ENCODE measurements around the gene SMARCA5. TPM values are rescaled to one million over a fixed set of nuclear protein-coding genes. Genes with fewer than 3 reads are reported as not detected.

The SMARCA5 gene
- total and polyA plus RNA-seq, 4 donors: 6.8 to 34.7 (median 12.6) TPM

DNA sequence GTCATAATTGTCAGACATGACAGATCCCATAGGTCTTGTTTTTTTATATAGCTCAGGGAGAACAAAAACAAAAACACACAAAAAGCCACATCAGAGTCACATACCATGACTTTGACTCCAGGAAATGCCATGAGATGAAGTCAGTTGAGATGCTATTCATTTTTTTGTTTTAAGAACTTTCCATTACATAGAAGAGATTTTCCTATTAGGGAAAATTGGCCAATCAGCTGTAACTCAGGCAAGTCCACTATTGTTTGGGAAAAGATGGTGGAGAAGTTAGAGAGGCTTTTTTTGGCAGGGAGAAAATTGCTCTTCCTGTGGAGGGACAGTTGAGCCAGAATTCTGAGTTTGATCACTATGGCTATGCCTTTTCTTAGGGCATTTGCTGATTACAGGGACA, 72.6 kb downstream of the SMARCA5 start:
- Histone ChIP-seq H3K4me1 (ENCODE audit: control insufficient read depth in 4 of 4, insufficient read depth in 4 of 4, low read length in 3 of 4) (no peaks in the 10 kb centered on the region), H3K36me3 (ENCODE audit: control insufficient read depth in 4 of 4, insufficient read depth in 3 of 4, low read depth in 1 of 4, low read length in 3 of 4) (no peaks in the 10 kb centered on the region)
- TF ChIP-seq HNF4G (IDR thresholded peaks at IDR 0.05): no peak
- TF ChIP-seq RAD21 (IDR thresholded peaks at IDR 0.05): no peak
- TF ChIP-seq FOXA1 (IDR thresholded peaks at IDR 0.05): no peak
- TF ChIP-seq ZBTB33 (IDR thresholded peaks at IDR 0.05): no peak
- no peak for TF ChIP-seq SP1 (IDR thresholded peaks at IDR 0.05)
- TF ChIP-seq HNF4A (conservative IDR thresholded peaks at IDR 0.05): no peak
- no peak for TF ChIP-seq FOXA2 (IDR thresholded peaks at IDR 0.05)
- TF ChIP-seq JUND (IDR thresholded peaks at IDR 0.05): no peak
- TF ChIP-seq, protein P1, sequence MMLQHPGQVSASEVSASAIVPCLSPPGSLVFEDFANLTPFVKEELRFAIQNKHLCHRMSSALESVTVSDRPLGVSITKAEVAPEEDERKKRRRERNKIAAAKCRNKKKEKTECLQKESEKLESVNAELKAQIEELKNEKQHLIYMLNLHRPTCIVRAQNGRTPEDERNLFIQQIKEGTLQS (IDR thresholded peaks at IDR 0.05): no peak
- TF ChIP-seq, protein P2, sequence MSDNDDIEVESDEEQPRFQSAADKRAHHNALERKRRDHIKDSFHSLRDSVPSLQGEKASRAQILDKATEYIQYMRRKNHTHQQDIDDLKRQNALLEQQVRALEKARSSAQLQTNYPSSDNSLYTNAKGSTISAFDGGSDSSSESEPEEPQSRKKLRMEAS (IDR thresholded peaks at IDR 0.05): no peak
- no peak for TF ChIP-seq RXRA (IDR thresholded peaks at IDR 0.05)
- TF ChIP-seq EGR1 (IDR thresholded peaks at IDR 0.05; ENCODE audit: low read depth in 2 of 2): no peak
- no peak for TF ChIP-seq CTCF (IDR thresholded peaks at IDR 0.05; ENCODE audit: low read depth, low read length, missing input control)
- no peak for TF ChIP-seq YY1 (IDR thresholded peaks at IDR 0.05)
- no peak for TF ChIP-seq NR2F2 (IDR thresholded peaks at IDR 0.05)

GRCh38 chr4:143587703-143588102, 74.2 kb downstream of the SMARCA5 start:
- Histone ChIP-seq H3K4me3 (ENCODE audit: low read depth in 1 of 3, low read length in 3 of 3) (no peak overlapping the region), H3K27me3 (ENCODE audit: control insufficient read depth in 4 of 4, insufficient read depth in 4 of 4, low read length in 3 of 4) (no peaks in the 10 kb centered on the region), H3K36me3 (ENCODE audit: control insufficient read depth in 4 of 4, insufficient read depth in 3 of 4, low read depth in 1 of 4, low read length in 3 of 4) (no peaks in the 10 kb centered on the region), H3K9me3 (ENCODE audit: control insufficient read depth in 4 of 4, low read length in 3 of 4) (peaks cover 0 to 2% (median 0%) of the 10 kb centered on the region in 4 donors), H3K27ac (ENCODE audit: low read depth in 1 of 2, low read length in 2 of 2) (no peak overlapping the region), H3K4me1 (ENCODE audit: control insufficient read depth in 4 of 4, insufficient read depth in 4 of 4, low read length in 3 of 4) (no peaks in the 10 kb centered on the region), H3K9ac (ENCODE audit: low read depth in 1 of 2, low read length in 2 of 2) (no peak overlapping the region)
- no peak for TF ChIP-seq FOXA2 (IDR thresholded peaks at IDR 0.05)
- TF ChIP-seq RAD21 (IDR thresholded peaks at IDR 0.05): peak in 1 of 2 donors; percentile 32
- TF ChIP-seq, protein P3, sequence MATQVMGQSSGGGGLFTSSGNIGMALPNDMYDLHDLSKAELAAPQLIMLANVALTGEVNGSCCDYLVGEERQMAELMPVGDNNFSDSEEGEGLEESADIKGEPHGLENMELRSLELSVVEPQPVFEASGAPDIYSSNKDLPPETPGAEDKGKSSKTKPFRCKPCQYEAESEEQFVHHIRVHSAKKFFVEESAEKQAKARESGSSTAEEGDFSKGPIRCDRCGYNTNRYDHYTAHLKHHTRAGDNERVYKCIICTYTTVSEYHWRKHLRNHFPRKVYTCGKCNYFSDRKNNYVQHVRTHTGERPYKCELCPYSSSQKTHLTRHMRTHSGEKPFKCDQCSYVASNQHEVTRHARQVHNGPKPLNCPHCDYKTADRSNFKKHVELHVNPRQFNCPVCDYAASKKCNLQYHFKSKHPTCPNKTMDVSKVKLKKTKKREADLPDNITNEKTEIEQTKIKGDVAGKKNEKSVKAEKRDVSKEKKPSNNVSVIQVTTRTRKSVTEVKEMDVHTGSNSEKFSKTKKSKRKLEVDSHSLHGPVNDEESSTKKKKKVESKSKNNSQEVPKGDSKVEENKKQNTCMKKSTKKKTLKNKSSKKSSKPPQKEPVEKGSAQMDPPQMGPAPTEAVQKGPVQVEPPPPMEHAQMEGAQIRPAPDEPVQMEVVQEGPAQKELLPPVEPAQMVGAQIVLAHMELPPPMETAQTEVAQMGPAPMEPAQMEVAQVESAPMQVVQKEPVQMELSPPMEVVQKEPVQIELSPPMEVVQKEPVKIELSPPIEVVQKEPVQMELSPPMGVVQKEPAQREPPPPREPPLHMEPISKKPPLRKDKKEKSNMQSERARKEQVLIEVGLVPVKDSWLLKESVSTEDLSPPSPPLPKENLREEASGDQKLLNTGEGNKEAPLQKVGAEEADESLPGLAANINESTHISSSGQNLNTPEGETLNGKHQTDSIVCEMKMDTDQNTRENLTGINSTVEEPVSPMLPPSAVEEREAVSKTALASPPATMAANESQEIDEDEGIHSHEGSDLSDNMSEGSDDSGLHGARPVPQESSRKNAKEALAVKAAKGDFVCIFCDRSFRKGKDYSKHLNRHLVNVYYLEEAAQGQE (IDR thresholded peaks at IDR 0.05): no peak
- TF ChIP-seq HNF4G (IDR thresholded peaks at IDR 0.05): no peak
- no peak for TF ChIP-seq CTCF (IDR thresholded peaks at IDR 0.05; ENCODE audit: low read depth, low read length, missing input control)
- no peak for TF ChIP-seq FOXA1 (IDR thresholded peaks at IDR 0.05)
- DNase-seq (ENCODE audit: low spot score): no peak

More for the DNA sequence above, 72.6 kb downstream of the SMARCA5 start:
- Histone ChIP-seq H3K9ac (ENCODE audit: low read depth in 1 of 2, low read length in 2 of 2) (no peak overlapping the region), H3K27ac (ENCODE audit: low read depth in 1 of 2, low read length in 2 of 2) (no peak overlapping the region), H3K4me3 (ENCODE audit: low read depth in 1 of 3, low read length in 3 of 3) (no peak overlapping the region), H3K27me3 (ENCODE audit: control insufficient read depth in 4 of 4, insufficient read depth in 4 of 4, low read length in 3 of 4) (no peaks in the 10 kb centered on the region), H3K9me3 (ENCODE audit: control insufficient read depth in 4 of 4, low read length in 3 of 4) (peaks cover 0 to 2% (median 0%) of the 10 kb centered on the region in 4 donors)
- no peak for DNase-seq (ENCODE audit: low spot score)

Data from liver (tissue), 9 donors.